WERI-Rb-1 (cell line): Measurements from ENCODE around the gene BRF1.

Experiments used
- DNase-seq: peaks from one replicate; pipeline ENCODE4 v3.0.0-alpha.2; 2020
- H3K27ac ChIP-seq: fragments of 250-450 bp; sonication (Bioruptor Pico); 2 replicates; pipeline ENCODE4 v1.5.1; 2020; ENCODE audit warnings: mild to moderate bottlenecking, moderate library complexity
- H3K27me3 ChIP-seq: fragments of 250-450 bp; sonication (Bioruptor Pico); 2 replicates; pipeline ENCODE4 v1.5.1; 2021; ENCODE audit warnings: mild to moderate bottlenecking, low read depth, moderate library complexity; ENCODE audit not compliant: insufficient read depth, severe bottlenecking
- H3K36me3 ChIP-seq: fragments of 250-450 bp; sonication (Bioruptor Pico); 2 replicates; pipeline ENCODE4 v1.5.1; 2020; ENCODE audit warnings: mild to moderate bottlenecking, moderate library complexity
- H3K4me3 ChIP-seq: 2 replicates; pipeline ENCODE4 v1.5.1; 2011; ENCODE audit warnings: low read depth, mild to moderate bottlenecking, control low read depth, low read length
- H3K9me3 ChIP-seq: fragments of 250-450 bp; sonication (Bioruptor Pico); 2 replicates; pipeline ENCODE4 v1.5.1; 2021; ENCODE audit warnings: mild to moderate bottlenecking, moderate library complexity; ENCODE audit not compliant: severe bottlenecking
- TF ChIP-seq, protein P1 (sequence below): IDR thresholded peaks from 2 replicates; pipeline ENCODE4 v1.5.1; 2011; ENCODE audit warnings: low read depth, mild to moderate bottlenecking, control low read depth, inconsistent platforms, low read length

The BRF1 gene

DNA sequence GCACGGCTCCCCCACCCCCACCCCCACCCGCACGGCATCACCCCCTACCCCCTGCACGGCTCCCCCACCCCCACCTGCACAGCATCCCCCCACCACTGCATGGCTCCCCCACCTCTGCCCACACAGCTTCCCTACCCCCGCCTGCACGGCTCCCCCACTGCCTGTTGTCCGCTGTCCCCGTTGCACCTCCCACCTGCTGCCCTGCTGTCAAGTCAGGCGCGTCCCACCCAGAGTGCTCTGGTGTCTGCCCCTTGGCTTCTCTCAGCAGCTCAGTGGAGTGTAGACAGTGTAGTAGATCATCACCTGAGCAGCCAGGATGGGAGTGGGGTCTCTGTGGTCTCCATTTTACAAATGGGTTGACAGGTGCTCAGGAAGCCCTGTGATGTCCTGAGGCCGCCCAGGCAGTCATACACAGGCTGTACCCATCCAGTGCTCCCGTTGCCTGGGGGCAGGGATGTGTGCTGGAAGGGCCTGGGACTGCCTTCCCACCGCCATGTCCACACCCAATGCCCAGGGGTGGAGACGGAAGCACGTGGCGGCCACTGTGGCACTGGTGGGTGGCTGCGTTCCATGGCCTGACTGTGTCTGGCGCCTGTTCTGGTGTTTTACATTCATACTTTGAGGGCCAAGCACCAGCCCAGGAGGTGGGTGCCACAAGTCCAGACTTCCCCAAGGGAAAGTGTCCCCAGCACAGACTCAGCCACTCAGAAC lies 46.2 kb upstream of the BRF1 start:
- no peak overlapping the region for H3K4me3 ChIP-seq
- DNase-seq: no peak
- no peaks in the 10 kb centered on the region for H3K27me3 ChIP-seq
- TF ChIP-seq, protein P1, sequence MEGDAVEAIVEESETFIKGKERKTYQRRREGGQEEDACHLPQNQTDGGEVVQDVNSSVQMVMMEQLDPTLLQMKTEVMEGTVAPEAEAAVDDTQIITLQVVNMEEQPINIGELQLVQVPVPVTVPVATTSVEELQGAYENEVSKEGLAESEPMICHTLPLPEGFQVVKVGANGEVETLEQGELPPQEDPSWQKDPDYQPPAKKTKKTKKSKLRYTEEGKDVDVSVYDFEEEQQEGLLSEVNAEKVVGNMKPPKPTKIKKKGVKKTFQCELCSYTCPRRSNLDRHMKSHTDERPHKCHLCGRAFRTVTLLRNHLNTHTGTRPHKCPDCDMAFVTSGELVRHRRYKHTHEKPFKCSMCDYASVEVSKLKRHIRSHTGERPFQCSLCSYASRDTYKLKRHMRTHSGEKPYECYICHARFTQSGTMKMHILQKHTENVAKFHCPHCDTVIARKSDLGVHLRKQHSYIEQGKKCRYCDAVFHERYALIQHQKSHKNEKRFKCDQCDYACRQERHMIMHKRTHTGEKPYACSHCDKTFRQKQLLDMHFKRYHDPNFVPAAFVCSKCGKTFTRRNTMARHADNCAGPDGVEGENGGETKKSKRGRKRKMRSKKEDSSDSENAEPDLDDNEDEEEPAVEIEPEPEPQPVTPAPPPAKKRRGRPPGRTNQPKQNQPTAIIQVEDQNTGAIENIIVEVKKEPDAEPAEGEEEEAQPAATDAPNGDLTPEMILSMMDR: no peak
- no peak overlapping the region for H3K27ac ChIP-seq
- H3K9me3 ChIP-seq: peaks cover 3% of the 10 kb centered on the region
- H3K36me3 ChIP-seq: no peaks in the 10 kb centered on the region

DNA sequence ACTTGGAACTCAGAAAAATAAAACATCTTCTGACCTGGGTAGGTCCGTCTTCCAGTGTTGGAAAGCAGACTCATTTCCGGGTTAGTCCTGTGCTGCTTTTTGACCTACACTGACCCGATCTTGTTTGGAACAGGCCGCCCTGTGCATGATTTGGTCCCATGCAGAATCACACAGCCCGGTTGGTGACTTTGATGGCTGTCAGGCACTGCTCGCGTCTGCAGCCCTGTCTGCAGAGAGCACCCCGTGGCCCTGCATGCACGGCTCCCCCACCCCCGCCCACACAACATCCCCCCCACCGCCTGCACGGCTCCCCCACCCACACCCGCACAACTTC lies 45.4 kb upstream of the BRF1 start:
- Histone ChIP-seq H3K27me3 (no peaks in the 10 kb centered on the region), H3K27ac (no peak overlapping the region), H3K9me3 (peaks cover 3% of the 10 kb centered on the region), H3K36me3 (no peaks in the 10 kb centered on the region), H3K4me3 (no peak overlapping the region)
- DNase-seq: no peak
- TF ChIP-seq, protein P1: no peak

DNA sequence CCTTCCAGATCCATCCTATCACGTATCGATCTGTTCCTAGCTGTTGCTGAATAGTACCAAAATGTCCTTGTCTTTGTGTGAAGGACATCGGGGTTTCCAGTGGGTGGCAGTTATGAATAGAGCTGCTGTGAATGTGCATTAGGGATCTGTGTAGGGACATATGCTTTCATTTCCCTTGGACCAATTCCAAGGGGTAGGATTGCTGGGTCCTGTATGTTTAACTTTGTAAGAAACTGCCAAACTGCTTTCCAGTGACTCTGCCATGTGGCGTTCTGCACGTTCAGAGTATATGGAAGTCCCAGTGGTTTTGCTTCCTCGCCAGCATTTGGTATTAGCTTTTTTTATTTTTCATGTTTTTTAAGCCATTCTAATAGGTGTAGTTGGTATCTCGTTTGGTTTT lies 42.4 kb upstream of the BRF1 start:
- no peak overlapping the region for H3K4me3 ChIP-seq
- no peak for DNase-seq
- no peaks in the 10 kb centered on the region for H3K27me3 ChIP-seq
- peaks cover 3% of the 10 kb centered on the region for H3K9me3 ChIP-seq
- TF ChIP-seq, protein P1: no peak
- H3K36me3 ChIP-seq: no peaks in the 10 kb centered on the region
- H3K27ac ChIP-seq: no peak overlapping the region

DNA sequence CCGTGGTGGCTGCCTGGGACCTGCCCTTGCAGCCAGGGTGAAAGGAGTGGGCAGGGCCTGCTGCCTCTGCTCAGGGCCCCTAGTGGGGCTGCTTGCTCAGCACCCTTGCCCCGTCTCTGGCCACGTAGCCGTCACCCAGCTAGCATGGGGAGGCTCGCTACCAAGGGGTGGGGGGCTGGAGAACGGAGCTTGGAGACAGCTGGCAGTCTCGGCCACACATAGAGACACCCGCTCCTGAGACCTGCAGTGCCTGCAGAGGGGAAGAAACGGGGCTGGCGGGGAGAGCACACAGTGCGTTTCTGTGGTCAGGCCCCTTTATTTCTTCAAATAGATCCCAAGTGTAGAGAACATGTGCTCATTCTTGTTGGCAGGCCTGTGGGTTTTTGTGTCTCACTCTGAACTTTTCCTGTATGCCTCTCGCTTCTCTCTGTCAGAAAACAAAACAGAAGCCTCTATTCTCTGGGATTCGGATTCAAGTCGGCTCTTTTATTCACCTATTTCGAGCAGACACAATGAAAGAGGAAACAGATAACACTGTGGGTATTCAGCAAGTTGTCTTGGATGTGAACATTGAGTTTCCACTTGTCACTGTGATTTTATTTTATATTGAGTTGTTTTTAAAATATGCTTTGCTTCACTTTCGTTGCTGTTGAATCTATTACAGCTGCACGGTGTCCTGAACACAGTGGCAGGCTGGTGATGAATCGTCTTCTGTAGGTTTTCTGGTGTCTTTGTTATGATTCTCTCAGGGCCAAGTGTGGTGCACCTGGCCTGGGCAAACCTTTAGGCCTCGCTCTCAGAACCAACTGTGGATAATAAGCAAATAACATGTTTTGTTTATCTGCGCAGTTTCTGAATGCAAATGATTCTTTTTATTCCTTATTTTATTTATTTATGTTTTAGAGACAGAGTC lies 40.3 kb upstream of the BRF1 start:
- no peaks in the 10 kb centered on the region for H3K27me3 ChIP-seq
- H3K36me3 ChIP-seq: no peaks in the 10 kb centered on the region
- H3K4me3 ChIP-seq: no peak overlapping the region
- TF ChIP-seq, protein P1: no peak
- no peak for DNase-seq
- peaks cover 3% of the 10 kb centered on the region for H3K9me3 ChIP-seq
- no peak overlapping the region for H3K27ac ChIP-seq

DNA sequence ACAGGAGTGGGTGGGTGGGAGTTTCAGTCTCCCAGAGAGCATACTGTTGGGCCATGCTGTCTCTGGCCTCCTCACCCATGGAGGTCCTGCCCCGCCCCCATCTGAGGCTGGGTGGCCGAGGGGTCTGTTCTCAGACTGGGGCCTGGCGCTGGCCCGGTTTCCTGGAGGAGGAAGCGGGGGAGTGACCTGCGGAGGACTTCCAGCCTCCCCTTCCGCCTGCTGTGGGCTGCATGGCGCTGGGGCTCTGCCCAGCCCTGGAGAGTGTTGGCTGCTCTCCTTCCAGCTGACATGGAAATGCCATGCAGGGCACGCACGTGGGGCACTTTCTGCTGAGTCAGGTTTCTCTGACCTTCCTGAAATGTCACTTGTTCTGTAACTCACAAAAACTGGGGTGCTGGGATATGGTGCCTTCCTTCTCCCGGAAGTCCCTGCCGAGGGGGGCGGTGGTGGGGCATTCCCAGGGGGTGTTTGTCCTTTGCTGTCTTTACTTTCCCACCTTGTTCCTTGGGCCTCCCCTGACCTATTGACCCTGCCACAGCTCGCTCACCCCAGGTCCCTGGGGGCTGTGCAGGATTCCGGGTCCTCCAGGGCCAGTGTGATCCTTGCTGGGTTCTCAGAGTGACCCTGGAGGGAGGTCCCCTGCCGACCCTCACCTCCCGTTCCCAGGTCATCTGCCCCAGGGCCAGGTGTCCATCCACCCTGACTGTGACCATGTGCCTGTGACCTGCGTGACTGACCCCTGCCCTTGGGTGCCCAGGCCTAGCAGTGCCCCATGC lies 37.4 kb upstream of the BRF1 start:
- TF ChIP-seq, protein P1: no peak
- DNase-seq: no peak

More for the DNA sequence above, 37.4 kb upstream of the BRF1 start:
- no peaks in the 10 kb centered on the region for H3K36me3 ChIP-seq
- H3K27me3 ChIP-seq: no peaks in the 10 kb centered on the region
- no peak overlapping the region for H3K4me3 ChIP-seq
- no peak overlapping the region for H3K27ac ChIP-seq
- H3K9me3 ChIP-seq: no peaks in the 10 kb centered on the region
